Measurements from ENCODE around the gene NOTCH2. TPM values are rescaled to one million over a fixed set of nuclear protein-coding genes. Genes with fewer than 3 reads are reported as not detected.

The NOTCH2 gene
- total and polyA plus RNA-seq, 2 experiments from 2014 or later: 8.5 to 56.6 TPM

- no peak overlapping the region for H2AFZ ChIP-seq
- H3K36me3 ChIP-seq (ENCODE audit: insufficient read depth): no peaks in the 10 kb centered on the region
- H3K4me1 ChIP-seq (ENCODE audit: insufficient read depth): peaks cover 4% of the 10 kb centered on the region; the same call in 1 of the 2 replicates
- no peaks in the 10 kb centered on the region for H3K79me2 ChIP-seq (replicated peaks; ENCODE audit: insufficient read depth)
- H3K4me2 ChIP-seq: no peak overlapping the region
- no peaks in the 10 kb centered on the region for H3F3A ChIP-seq (replicated peaks; ENCODE audit: low read depth)
- H3K9me3 Mint-ChIP-seq: no peaks in the 10 kb centered on the region
- H3K4me3 ChIP-seq: no peak overlapping the region
- H3K36me3 Mint-ChIP-seq (ENCODE audit: low read depth): peaks cover 11% of the 10 kb centered on the region
- ATAC-seq (peak; percentile 55), DNase-seq (ENCODE audit: low spot score) (peak; percentile 14)
- H3K27me3 Mint-ChIP-seq (ENCODE audit: insufficient read depth, low read depth, poor library complexity): peaks cover 3% of the 10 kb centered on the region
- TF ChIP-seq EZH2 (IDR thresholded peaks at IDR 0.05; ENCODE audit: low read depth, unreplicated experiment) (no peak), STAT1 (IDR thresholded peaks at IDR 0.05; ENCODE audit: unreplicated experiment) (no peak), ZNF114 (CRISPR knock-in tag; IDR thresholded peaks at IDR 0.05) (no peak), JUNB (IDR thresholded peaks at IDR 0.05; ENCODE audit: unreplicated experiment) (no peak), ETS1 (IDR thresholded peaks at IDR 0.05) (no peak), CREB1 (CRISPR knock-in tag; IDR thresholded peaks at IDR 0.05; ENCODE audit: low read depth) (no peak), NANOG (IDR thresholded peaks at IDR 0.05; ENCODE audit: borderline replicate concordance) (no peak), ZNF331 (CRISPR knock-in tag; IDR thresholded peaks at IDR 0.05; ENCODE audit: low read depth) (no peak), EZH2phosphoT487 (IDR thresholded peaks at IDR 0.05; ENCODE audit: unreplicated experiment) (no peak), POLR2AphosphoS5 (IDR thresholded peaks at IDR 0.05; ENCODE audit: low read depth) (no peak)
- TF ChIP-seq, protein P1, sequence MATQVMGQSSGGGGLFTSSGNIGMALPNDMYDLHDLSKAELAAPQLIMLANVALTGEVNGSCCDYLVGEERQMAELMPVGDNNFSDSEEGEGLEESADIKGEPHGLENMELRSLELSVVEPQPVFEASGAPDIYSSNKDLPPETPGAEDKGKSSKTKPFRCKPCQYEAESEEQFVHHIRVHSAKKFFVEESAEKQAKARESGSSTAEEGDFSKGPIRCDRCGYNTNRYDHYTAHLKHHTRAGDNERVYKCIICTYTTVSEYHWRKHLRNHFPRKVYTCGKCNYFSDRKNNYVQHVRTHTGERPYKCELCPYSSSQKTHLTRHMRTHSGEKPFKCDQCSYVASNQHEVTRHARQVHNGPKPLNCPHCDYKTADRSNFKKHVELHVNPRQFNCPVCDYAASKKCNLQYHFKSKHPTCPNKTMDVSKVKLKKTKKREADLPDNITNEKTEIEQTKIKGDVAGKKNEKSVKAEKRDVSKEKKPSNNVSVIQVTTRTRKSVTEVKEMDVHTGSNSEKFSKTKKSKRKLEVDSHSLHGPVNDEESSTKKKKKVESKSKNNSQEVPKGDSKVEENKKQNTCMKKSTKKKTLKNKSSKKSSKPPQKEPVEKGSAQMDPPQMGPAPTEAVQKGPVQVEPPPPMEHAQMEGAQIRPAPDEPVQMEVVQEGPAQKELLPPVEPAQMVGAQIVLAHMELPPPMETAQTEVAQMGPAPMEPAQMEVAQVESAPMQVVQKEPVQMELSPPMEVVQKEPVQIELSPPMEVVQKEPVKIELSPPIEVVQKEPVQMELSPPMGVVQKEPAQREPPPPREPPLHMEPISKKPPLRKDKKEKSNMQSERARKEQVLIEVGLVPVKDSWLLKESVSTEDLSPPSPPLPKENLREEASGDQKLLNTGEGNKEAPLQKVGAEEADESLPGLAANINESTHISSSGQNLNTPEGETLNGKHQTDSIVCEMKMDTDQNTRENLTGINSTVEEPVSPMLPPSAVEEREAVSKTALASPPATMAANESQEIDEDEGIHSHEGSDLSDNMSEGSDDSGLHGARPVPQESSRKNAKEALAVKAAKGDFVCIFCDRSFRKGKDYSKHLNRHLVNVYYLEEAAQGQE (IDR thresholded peaks at IDR 0.05; ENCODE audit: unreplicated experiment): no peak
- TF ChIP-seq, protein P2, sequence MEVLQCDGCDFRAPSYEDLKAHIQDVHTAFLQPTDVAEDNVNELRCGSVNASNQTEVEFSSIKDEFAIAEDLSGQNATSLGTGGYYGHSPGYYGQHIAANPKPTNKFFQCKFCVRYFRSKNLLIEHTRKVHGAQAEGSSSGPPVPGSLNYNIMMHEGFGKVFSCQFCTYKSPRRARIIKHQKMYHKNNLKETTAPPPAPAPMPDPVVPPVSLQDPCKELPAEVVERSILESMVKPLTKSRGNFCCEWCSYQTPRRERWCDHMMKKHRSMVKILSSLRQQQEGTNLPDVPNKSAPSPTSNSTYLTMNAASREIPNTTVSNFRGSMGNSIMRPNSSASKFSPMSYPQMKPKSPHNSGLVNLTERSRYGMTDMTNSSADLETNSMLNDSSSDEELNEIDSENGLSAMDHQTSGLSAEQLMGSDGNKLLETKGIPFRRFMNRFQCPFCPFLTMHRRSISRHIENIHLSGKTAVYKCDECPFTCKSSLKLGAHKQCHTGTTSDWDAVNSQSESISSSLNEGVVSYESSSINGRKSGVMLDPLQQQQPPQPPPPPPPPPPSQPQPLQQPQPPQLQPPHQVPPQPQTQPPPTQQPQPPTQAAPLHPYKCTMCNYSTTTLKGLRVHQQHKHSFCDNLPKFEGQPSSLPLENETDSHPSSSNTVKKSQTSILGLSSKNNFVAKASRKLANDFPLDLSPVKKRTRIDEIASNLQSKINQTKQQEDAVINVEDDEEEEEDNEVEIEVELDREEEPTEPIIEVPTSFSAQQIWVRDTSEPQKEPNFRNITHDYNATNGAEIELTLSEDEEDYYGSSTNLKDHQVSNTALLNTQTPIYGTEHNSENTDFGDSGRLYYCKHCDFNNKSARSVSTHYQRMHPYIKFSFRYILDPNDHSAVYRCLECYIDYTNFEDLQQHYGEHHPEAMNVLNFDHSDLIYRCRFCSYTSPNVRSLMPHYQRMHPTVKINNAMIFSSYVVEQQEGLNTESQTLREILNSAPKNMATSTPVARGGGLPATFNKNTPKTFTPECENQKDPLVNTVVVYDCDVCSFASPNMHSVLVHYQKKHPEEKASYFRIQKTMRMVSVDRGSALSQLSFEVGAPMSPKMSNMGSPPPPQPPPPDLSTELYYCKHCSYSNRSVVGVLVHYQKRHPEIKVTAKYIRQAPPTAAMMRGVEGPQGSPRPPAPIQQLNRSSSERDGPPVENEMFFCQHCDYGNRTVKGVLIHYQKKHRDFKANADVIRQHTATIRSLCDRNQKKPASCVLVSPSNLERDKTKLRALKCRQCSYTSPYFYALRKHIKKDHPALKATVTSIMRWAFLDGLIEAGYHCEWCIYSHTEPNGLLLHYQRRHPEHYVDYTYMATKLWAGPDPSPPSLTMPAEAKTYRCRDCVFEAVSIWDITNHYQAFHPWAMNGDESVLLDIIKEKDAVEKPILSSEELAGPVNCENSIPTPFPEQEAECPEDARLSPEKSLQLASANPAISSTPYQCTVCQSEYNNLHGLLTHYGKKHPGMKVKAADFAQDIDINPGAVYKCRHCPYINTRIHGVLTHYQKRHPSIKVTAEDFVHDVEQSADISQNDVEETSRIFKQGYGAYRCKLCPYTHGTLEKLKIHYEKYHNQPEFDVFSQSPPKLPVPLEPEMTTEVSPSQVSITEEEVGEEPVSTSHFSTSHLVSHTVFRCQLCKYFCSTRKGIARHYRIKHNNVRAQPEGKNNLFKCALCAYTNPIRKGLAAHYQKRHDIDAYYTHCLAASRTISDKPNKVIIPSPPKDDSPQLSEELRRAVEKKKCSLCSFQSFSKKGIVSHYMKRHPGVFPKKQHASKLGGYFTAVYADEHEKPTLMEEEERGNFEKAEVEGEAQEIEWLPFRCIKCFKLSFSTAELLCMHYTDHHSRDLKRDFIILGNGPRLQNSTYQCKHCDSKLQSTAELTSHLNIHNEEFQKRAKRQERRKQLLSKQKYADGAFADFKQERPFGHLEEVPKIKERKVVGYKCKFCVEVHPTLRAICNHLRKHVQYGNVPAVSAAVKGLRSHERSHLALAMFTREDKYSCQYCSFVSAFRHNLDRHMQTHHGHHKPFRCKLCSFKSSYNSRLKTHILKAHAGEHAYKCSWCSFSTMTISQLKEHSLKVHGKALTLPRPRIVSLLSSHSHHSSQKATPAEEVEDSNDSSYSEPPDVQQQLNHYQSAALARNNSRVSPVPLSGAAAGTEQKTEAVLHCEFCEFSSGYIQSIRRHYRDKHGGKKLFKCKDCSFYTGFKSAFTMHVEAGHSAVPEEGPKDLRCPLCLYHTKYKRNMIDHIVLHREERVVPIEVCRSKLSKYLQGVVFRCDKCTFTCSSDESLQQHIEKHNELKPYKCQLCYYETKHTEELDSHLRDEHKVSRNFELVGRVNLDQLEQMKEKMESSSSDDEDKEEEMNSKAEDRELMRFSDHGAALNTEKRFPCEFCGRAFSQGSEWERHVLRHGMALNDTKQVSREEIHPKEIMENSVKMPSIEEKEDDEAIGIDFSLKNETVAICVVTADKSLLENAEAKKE (CRISPR knock-in tag; IDR thresholded peaks at IDR 0.05): no peak
- TF ChIP-seq, protein P3, sequence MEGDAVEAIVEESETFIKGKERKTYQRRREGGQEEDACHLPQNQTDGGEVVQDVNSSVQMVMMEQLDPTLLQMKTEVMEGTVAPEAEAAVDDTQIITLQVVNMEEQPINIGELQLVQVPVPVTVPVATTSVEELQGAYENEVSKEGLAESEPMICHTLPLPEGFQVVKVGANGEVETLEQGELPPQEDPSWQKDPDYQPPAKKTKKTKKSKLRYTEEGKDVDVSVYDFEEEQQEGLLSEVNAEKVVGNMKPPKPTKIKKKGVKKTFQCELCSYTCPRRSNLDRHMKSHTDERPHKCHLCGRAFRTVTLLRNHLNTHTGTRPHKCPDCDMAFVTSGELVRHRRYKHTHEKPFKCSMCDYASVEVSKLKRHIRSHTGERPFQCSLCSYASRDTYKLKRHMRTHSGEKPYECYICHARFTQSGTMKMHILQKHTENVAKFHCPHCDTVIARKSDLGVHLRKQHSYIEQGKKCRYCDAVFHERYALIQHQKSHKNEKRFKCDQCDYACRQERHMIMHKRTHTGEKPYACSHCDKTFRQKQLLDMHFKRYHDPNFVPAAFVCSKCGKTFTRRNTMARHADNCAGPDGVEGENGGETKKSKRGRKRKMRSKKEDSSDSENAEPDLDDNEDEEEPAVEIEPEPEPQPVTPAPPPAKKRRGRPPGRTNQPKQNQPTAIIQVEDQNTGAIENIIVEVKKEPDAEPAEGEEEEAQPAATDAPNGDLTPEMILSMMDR (conservative IDR thresholded peaks at IDR 0.05; ENCODE audit: low read depth in 2 of 2): no peak
- H3K27ac Mint-ChIP-seq: no peak overlapping the region
- H4K20me1 ChIP-seq (replicated peaks; ENCODE audit: insufficient read depth): peaks cover 5% of the 10 kb centered on the region; the same call in 1 of the 2 replicates
- no peak overlapping the region for H3K4me3 Mint-ChIP-seq
- no peaks in the 10 kb centered on the region for H3K27me3 ChIP-seq (ENCODE audit: insufficient read depth)
- H3K27ac ChIP-seq (ENCODE audit: low read depth): no peak overlapping the region
- peaks cover 8% of the 10 kb centered on the region for H3K4me1 Mint-ChIP-seq
- no peaks in the 10 kb centered on the region; the same call in 1 of the 2 replicates for H3K9me2 ChIP-seq (ENCODE audit: insufficient read depth)
Measured at GRCh38 chr1:119910618-119911017, 158.8 kb downstream of the NOTCH2 start.

Data from GM23338 (cell line).